T1000 (cell line): Measurements from ENCODE around the gene TELO2.
A peak's percentile ranks its signal among the peaks of the same experiment; 100 is the strongest.

ENCODE experiments used
- DNase-seq: peaks from one replicate; lab custom pipeline; 2025; ENCODE audit warnings: mixed read lengths; lab: John Stamatoyannopoulos, UW

The TELO2 gene

DNA sequence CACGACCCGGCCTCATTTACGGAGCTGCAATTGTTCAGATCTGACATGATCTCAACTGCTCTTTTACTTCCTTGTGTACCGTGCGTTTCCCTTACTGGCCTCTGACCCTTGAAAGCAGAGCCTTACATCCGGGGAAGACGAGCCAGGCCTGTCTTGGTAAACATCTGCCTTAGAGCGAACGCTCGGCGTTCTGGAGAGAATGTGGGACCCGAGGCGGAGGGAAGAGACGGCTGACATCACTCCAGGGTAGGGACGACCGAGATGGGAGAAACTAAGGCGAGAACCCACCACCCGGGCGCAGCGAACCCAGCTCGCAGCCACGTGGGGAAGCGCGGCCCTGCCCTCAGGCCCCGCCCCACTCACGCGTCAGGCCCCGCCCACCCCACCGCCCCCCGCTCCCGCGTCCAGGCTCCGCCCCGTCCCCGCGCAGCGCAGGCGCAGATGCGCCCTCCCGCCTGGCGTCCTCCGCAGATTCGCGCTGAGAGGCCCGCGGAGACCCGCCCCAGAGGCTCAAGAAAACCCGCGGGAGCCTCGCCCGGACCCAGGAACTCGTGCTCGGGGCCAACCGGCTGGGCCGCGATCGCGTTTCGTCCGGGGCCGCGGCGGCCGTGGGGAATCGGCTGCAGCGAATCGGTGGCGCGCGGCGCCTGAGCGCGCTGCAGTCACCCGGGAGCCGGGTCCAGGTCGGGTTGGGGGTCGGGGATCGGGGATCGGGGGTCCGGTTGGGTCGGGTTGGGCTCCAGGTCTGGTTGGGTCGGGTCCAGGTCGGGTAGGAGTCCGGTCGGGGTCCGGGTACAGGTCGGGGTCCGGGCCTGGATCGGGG is at the start of gene TELO2:
Gene TELO2, plus strand, starts transcription at position 438 of the 823 bp plus-strand sequence. CDS start 922 bp downstream, outside the sequence.
- peak; percentile 71 for DNase-seq

GRCh38 chr16:1443403-1443973 is 49.7 kb upstream of the TELO2 start:
- DNase-seq = no peak

- no peak for DNase-seq
Observed at GRCh38 chr16:1443980-1444729, 49.0 kb upstream of the TELO2 start, which contains the start of gene CCDC154. Gene CCDC154, minus strand, starts transcription at chr16:1444556. Its CDS starts 234 bp downstream, at chr16:1444322.

DNA sequence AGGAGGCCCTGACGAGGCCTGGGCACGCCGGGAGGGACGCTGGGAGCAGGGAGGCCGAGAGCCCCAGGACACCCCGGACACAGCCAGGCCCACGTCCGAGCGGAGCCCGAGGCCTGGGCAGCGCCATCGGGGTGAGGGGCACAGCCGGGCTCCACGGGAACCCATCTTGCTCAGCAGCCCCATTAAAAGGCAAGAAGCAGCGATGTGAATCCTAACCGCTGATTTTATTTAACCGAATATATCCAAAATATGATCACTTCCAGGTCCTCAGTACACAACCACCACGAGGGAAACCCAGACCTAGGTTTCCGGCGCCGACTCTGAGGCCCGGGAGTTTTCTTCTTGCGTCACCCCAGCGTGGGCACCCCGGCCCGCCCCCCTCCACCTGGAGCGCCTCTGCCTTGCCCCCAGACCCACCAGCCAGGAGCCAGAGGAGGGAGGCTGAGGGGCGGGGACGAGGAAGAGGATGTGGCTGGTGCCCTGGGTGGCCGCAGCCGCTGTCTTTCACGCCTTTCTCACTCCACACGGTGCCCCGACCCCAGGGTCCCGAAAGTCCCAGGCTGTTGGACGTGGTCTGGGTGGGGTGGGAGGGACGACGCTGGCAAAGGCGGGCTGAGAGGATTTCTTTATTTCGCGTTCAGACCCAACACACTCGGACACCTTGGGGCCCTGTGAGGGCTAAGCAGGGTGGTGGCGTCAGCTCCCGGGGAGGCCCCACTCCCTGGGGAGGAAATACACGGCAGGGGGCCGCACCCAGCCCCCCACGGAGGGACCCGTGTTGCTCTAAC is 48.2 kb upstream of the TELO2 start:
- no peak for DNase-seq

GRCh38 chr16:1445518-1446203 is 47.5 kb upstream of the TELO2 start:
- no peak for DNase-seq

GRCh38 chr16:1446296-1447080 is 46.7 kb upstream of the TELO2 start:
- no peak for DNase-seq

- DNase-seq = no peak
Observed at GRCh38 chr16:1447965-1448364, 45.2 kb upstream of the TELO2 start.

DNA sequence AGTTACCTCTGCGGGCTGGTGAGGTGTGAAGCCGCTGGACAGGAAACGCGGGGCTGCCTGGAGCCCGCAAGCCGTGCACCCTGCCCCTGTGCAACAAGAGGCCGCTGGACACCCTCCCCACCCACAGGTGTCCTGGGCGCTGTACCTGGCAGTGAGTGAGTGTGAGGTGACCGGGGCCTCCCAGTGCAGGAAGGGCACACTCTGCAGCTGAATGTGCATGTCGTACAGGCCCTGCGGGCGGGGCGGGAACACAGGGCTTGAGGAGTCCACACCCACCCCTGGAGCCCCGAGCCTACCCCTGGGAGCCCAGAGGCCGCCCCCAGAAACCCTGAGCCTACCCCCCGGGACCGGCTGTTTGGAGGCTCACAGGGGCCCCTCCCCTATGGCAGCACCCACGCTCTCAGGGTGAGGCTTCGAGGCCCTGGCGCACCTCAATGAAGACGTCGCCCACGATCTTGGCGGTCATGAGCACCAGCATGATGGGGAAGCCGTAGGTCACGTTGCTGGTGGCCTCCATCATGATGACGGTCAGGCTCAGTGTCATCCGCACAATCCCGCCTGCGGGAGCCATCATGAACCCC is 44.5 kb upstream of the TELO2 start:
- DNase-seq = no peak

GRCh38 chr16:1449201-1449788 is 43.9 kb upstream of the TELO2 start:
- no peak for DNase-seq

- no peak for DNase-seq
Observed at GRCh38 chr16:1450218-1450617, 42.9 kb upstream of the TELO2 start.

DNA sequence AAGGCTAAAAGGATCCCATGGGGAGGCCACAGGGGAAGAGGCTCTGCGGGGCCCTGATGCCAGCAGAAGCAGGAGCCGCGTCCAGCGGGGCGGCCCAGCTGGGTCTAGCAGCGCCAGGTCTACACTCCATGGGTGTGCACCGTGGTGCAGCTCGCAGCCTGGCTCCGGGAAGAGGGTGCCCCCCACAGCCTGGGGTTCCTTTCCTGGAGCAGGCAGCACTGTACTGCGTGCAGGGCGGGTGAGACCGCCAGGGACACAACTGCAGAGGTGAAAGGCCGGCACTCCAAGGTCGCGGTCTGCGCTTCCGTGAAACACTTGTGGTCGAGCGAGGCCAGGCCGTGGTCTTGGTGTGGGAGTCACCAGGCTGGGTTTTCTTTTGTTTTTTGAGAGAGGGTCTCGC is 42.3 kb upstream of the TELO2 start:
- no peak for DNase-seq

- DNase-seq = no peak
Observed at GRCh38 chr16:1451702-1452392, 41.3 kb upstream of the TELO2 start.

GRCh38 chr16:1452530-1452929 is 40.6 kb upstream of the TELO2 start:
- no peak for DNase-seq

GRCh38 chr16:1453316-1453715 is 39.8 kb upstream of the TELO2 start:
- no peak for DNase-seq

- no peak for DNase-seq
Observed at GRCh38 chr16:1454561-1454960, 38.6 kb upstream of the TELO2 start.

DNA sequence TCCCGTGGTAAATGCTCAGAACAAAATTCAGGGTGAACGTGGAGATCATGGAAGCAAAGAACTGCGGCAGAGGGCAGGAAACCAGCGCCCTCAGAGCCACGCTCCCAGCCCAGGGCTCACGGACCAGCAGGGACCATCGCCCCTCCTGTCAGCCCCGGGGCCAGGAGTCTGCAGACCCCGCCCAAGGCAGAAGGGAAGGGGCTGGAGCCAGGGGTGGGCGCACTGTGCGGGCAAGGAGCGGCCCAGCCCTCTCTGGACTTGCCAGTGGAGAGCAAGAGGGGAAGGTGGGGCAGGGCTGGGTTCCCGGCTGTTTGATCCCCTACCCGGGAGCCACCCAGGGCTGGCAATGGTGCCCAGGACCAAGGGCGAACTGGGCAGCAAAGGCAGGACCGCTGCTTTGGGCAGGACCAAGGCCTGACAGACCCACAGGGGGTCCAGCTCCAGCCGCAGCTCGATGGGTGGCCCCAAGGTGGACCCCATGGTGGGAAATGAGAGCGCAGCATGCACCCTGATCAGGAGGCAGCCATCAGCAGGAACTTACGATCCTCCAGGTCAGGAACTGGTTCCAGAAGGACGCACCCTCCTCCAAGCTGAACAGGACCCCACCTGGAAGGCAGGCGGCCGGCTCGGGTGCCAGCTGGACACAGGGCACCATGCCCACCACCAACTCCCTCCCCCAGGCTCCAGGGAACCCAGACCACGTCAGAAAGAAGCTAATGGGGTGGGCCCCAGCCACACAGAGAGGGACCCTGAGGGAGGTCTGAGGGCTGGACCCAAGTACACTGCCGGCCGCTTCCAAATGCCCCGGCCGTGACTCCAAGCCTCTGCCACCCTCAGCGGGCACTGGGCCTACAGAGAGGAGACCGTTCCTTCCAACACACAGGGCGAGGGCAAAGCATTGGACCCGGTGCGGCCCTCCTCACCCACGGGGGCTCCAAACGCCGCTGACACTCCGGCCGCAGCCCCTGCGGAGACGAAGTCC is 37.7 kb upstream of the TELO2 start:
- no peak for DNase-seq

- no peak for DNase-seq
Observed at GRCh38 chr16:1456951-1457350, 36.2 kb upstream of the TELO2 start.
